NT2/D1 (cell line): ENCODE results near the gene GPR3.

Source experiments
- DNase-seq: peaks from one replicate; pipeline ENCODE4 v3.0.0-alpha.2; 2011; ENCODE audit warnings: low read depth, low spot score
- H3K27me3 ChIP-seq: 2 replicates; pipeline ENCODE4 v1.6.0; 2011; ENCODE audit warnings: mild to moderate bottlenecking; ENCODE audit not compliant: insufficient read length, insufficient read depth
- H3K36me3 ChIP-seq: 2 replicates; pipeline ENCODE4 v1.6.1; 2011; ENCODE audit warnings: mild to moderate bottlenecking, low read length, mixed read lengths; ENCODE audit not compliant: insufficient read depth, insufficient read length
- H3K4me1 ChIP-seq: 2 replicates; pipeline ENCODE4 v1.5.1; 2011; ENCODE audit not compliant: insufficient read depth, insufficient read length
- H3K4me3 ChIP-seq: 2 replicates; pipeline ENCODE4 v1.5.1; 2011; ENCODE audit warnings: low read depth; ENCODE audit not compliant: insufficient read length
- H3K9ac ChIP-seq: 2 replicates; pipeline ENCODE4 v1.6.0; 2011; ENCODE audit warnings: low read depth; ENCODE audit not compliant: insufficient read length
- H3K9me3 ChIP-seq: 2 replicates; pipeline ENCODE4 v1.5.1; 2011; ENCODE audit warnings: mild to moderate bottlenecking, low read length; ENCODE audit not compliant: insufficient read depth
- SUZ12 ChIP-seq: IDR thresholded peaks from 2 replicates; pipeline ENCODE4 v1.6.1; 2011; ENCODE audit not compliant: insufficient read length, insufficient read depth; ENCODE audit errors: extremely low read depth
- YY1 ChIP-seq: IDR thresholded peaks from 2 replicates; pipeline ENCODE4 v1.6.1; 2011; ENCODE audit not compliant: insufficient read length, insufficient read depth
- ZNF274 ChIP-seq: IDR thresholded peaks from 2 replicates; pipeline ENCODE4 v1.6.1; 2011; ENCODE audit warnings: mild to moderate bottlenecking, low read depth, low read length

The GPR3 gene

GRCh38 chr1:27416387-27417111 is 24.1 kb downstream of the GPR3 start:
- Histone ChIP-seq H3K9me3 (no peaks in the 10 kb centered on the region), H3K27me3 (no peaks in the 10 kb centered on the region), H3K36me3 (peaks cover 67% of the 10 kb centered on the region), H3K9ac (no peak overlapping the region), H3K4me3 (no peak overlapping the region), H3K4me1 (no peaks in the 10 kb centered on the region)
- TF ChIP-seq SUZ12 (no peak), ZNF274 (no peak), YY1 (no peak)
- no peak for DNase-seq

- no peak overlapping the region for H3K4me3 ChIP-seq
- H3K27me3 ChIP-seq = no peaks in the 10 kb centered on the region
- no peak for DNase-seq
- H3K36me3 ChIP-seq = peaks cover 56% of the 10 kb centered on the region
- TF ChIP-seq ZNF274 (no peak), SUZ12 (no peak), YY1 (no peak)
- no peak overlapping the region for H3K9ac ChIP-seq
- H3K9me3 ChIP-seq = no peaks in the 10 kb centered on the region
- no peaks in the 10 kb centered on the region for H3K4me1 ChIP-seq
These were observed 25.3 kb downstream of the GPR3 start for GRCh38 chr1:27417713-27418112.

- Histone ChIP-seq H3K4me3 (no peak overlapping the region), H3K9ac (peak overlapping the region; percentile 46), H3K9me3 (no peaks in the 10 kb centered on the region), H3K4me1 (no peaks in the 10 kb centered on the region), H3K27me3 (no peaks in the 10 kb centered on the region), H3K36me3 (peaks cover 48% of the 10 kb centered on the region)
- TF ChIP-seq ZNF274 = no peak
- peak; percentile 73 for TF ChIP-seq YY1
- TF ChIP-seq SUZ12 = no peak
- no peak for DNase-seq
These were observed 26.1 kb downstream of the GPR3 start for GRCh38 chr1:27418326-27419185.

- no peaks in the 10 kb centered on the region for H3K27me3 ChIP-seq
- no peaks in the 10 kb centered on the region for H3K9me3 ChIP-seq
- H3K9ac ChIP-seq = no peak overlapping the region
- H3K36me3 ChIP-seq = peaks cover 34% of the 10 kb centered on the region
- DNase-seq = no peak
- H3K4me1 ChIP-seq = no peaks in the 10 kb centered on the region
- TF ChIP-seq YY1 (no peak), ZNF274 (no peak), SUZ12 (no peak)
- no peak overlapping the region for H3K4me3 ChIP-seq
These were observed 31.3 kb downstream of the GPR3 start for GRCh38 chr1:27423709-27424108.

GRCh38 chr1:27427329-27427728 is 34.9 kb downstream of the GPR3 start:
- H3K4me1 ChIP-seq = peaks cover 2% of the 10 kb centered on the region
- TF ChIP-seq ZNF274 (no peak), SUZ12 (no peak), YY1 (no peak)
- H3K4me3 ChIP-seq = no peak overlapping the region
- H3K27me3 ChIP-seq = no peaks in the 10 kb centered on the region
- H3K9ac ChIP-seq = no peak overlapping the region
- H3K9me3 ChIP-seq = no peaks in the 10 kb centered on the region
- no peak for DNase-seq
- peaks cover 34% of the 10 kb centered on the region for H3K36me3 ChIP-seq

GRCh38 chr1:27427816-27428315 is 35.4 kb downstream of the GPR3 start:
- Histone ChIP-seq H3K4me3 (no peak overlapping the region), H3K9ac (no peak overlapping the region)

GRCh38 chr1:27428316-27429028 is 36.0 kb downstream of the GPR3 start:
- DNase-seq = no peak
- TF ChIP-seq SUZ12 (no peak), YY1 (no peak), ZNF274 (no peak)
- no peak overlapping the region for H3K4me3 ChIP-seq

More at GRCh38 chr1:27427816-27428315, 35.4 kb downstream of the GPR3 start:
- Histone ChIP-seq H3K27me3 (no peaks in the 10 kb centered on the region), H3K9me3 (no peaks in the 10 kb centered on the region), H3K36me3 (peaks cover 34% of the 10 kb centered on the region), H3K4me1 (peaks cover 2% of the 10 kb centered on the region)
- no peak for DNase-seq
- TF ChIP-seq ZNF274 = no peak

More at GRCh38 chr1:27428316-27429028, 36.0 kb downstream of the GPR3 start:
- Histone ChIP-seq H3K9ac (no peak overlapping the region), H3K4me1 (peaks cover 2% of the 10 kb centered on the region), H3K36me3 (peaks cover 34% of the 10 kb centered on the region), H3K27me3 (no peaks in the 10 kb centered on the region), H3K9me3 (no peaks in the 10 kb centered on the region)
